Dendritic cell treated with granulocyte-macrophage colony-stimulating factor and Interleukin-4, amounts not matched to agents 40 ng/mL and 50 ng/mL, for 4 days (primary cell): ENCODE results near the gene LBR.
"Not testable (repeated sequence)": the region's sequence is repeated elsewhere in the genome, so short reads cannot be mapped to it uniquely, and the experiment has no call there.

Experiments used
- H3K27ac Mint-ChIP-seq: one replicate; pipeline ENCODE4 v1.8.0; 2022; ENCODE audit warnings: mild to moderate bottlenecking, mixed read lengths
- H3K27me3 Mint-ChIP-seq: one replicate; pipeline ENCODE4 v1.8.0; 2022; ENCODE audit warnings: mild to moderate bottlenecking, mixed read lengths
- H3K36me3 Mint-ChIP-seq: one replicate; pipeline ENCODE4 v1.8.0; 2022; ENCODE audit warnings: low read depth, mixed read lengths
- H3K4me1 Mint-ChIP-seq: one replicate; pipeline ENCODE4 v1.8.0; 2022; ENCODE audit warnings: low read depth, mixed read lengths
- H3K4me3 Mint-ChIP-seq: one replicate; pipeline ENCODE4 v1.8.0; 2022; ENCODE audit warnings: mild to moderate bottlenecking, moderate library complexity, mixed read lengths
- H3K9me3 Mint-ChIP-seq: one replicate; pipeline ENCODE4 v1.8.0; 2022; ENCODE audit warnings: mixed read lengths
- intact Hi-C: fragments of 100-400 bp; cut with micrococcal nuclease; formaldehyde crosslinking; loops from one replicate; pipeline ENCODE4 v1.15.0; 2022

LBR gene

GRCh38 chr1:225427235-225428067 lies at the start of gene LBR:
TSS of gene LBR (minus strand) at chr1:225428038. CDS start at chr1:225424075, 3,963 bp downstream.
- H3K4me1 Mint-ChIP-seq = peaks cover 43% of the 10 kb centered on the region

GRCh38 chr1:225477296-225477911 lies 49.6 kb upstream of the LBR start:
- no peak overlapping the region for H3K4me3 Mint-ChIP-seq
- intact Hi-C loops = no loop called here
- peak overlapping the region; percentile 21 for H3K27ac Mint-ChIP-seq
- H3K9me3 Mint-ChIP-seq = peaks cover 8% of the 10 kb centered on the region
- peaks cover 10% of the 10 kb centered on the region for H3K27me3 Mint-ChIP-seq
- no peaks in the 10 kb centered on the region for H3K36me3 Mint-ChIP-seq
- peaks cover 32% of the 10 kb centered on the region for H3K4me1 Mint-ChIP-seq

More at GRCh38 chr1:225427235-225428067, at the start of gene LBR:
- Mint-ChIP-seq H3K36me3 (peaks cover 13% of the 10 kb centered on the region), H3K27ac (peak within 1 kb of the TSS; percentile 78), H3K4me3 (peak within 1 kb of the TSS; percentile 84), H3K27me3 (no peaks in the 10 kb centered on the region), H3K9me3 (no peaks in the 10 kb centered on the region)
- intact Hi-C loops = loop anchor here (1.0 to 2.0 kb wide), 2 partner anchors 18 to 39 kb away; no protein-coding TSS in a partner anchor

- intact Hi-C loops = no loop called here
- H3K9me3 Mint-ChIP-seq = peaks cover 8% of the 10 kb centered on the region
- peaks cover 9% of the 10 kb centered on the region for H3K27me3 Mint-ChIP-seq
- peaks cover 32% of the 10 kb centered on the region for H3K4me1 Mint-ChIP-seq
- no peaks in the 10 kb centered on the region for H3K36me3 Mint-ChIP-seq
- no peak overlapping the region for H3K4me3 Mint-ChIP-seq
- no peak overlapping the region for H3K27ac Mint-ChIP-seq
Observed at GRCh38 chr1:225476538-225476988, 48.7 kb upstream of the LBR start.

- intact Hi-C loops = no loop called here
- Mint-ChIP-seq H3K4me1 (peaks cover 32% of the 10 kb centered on the region), H3K9me3 (peaks cover 8% of the 10 kb centered on the region), H3K27ac (no peak overlapping the region), H3K36me3 (no peaks in the 10 kb centered on the region), H3K27me3 (peaks cover 9% of the 10 kb centered on the region), H3K4me3 (no peak overlapping the region)
Observed at GRCh38 chr1:225476100-225476511, 48.3 kb upstream of the LBR start.

GRCh38 chr1:225474986-225475820 lies 47.4 kb upstream of the LBR start:
- peaks cover 8% of the 10 kb centered on the region for H3K9me3 Mint-ChIP-seq
- H3K27ac Mint-ChIP-seq = peak overlapping the region; percentile 65
- no peaks in the 10 kb centered on the region for H3K36me3 Mint-ChIP-seq
- intact Hi-C loops = loop anchor here (1.0 kb wide), 3 partner anchors 297 to 501 kb away; no protein-coding TSS in a partner anchor
- peaks cover 26% of the 10 kb centered on the region for H3K4me1 Mint-ChIP-seq
- peaks cover 9% of the 10 kb centered on the region for H3K27me3 Mint-ChIP-seq
- H3K4me3 Mint-ChIP-seq = no peak overlapping the region

GRCh38 chr1:225474439-225474985 lies 46.7 kb upstream of the LBR start:
- H3K27me3 Mint-ChIP-seq = peaks cover 9% of the 10 kb centered on the region
- H3K27ac Mint-ChIP-seq = peak overlapping the region; percentile 65
- H3K4me3 Mint-ChIP-seq = no peak overlapping the region
- no peaks in the 10 kb centered on the region for H3K36me3 Mint-ChIP-seq
- H3K9me3 Mint-ChIP-seq = peaks cover 8% of the 10 kb centered on the region
- peaks cover 26% of the 10 kb centered on the region for H3K4me1 Mint-ChIP-seq
- intact Hi-C loops = no loop called here

- H3K27me3 Mint-ChIP-seq, H3K36me3 Mint-ChIP-seq, H3K4me3 Mint-ChIP-seq, H3K9me3 Mint-ChIP-seq, intact Hi-C loops: not testable (repeated sequence)
- peaks cover 27% of the 10 kb centered on the region for H3K4me1 Mint-ChIP-seq
- H3K27ac Mint-ChIP-seq = peak overlapping the region; percentile 65
Observed at GRCh38 chr1:225473676-225474438, 46.0 kb upstream of the LBR start.

- peaks cover 32% of the 10 kb centered on the region for H3K4me1 Mint-ChIP-seq
Observed at GRCh38 chr1:225473266-225473665, 45.4 kb upstream of the LBR start.

GRCh38 chr1:225471453-225472301 lies 43.8 kb upstream of the LBR start:
- peaks cover 41% of the 10 kb centered on the region for H3K4me1 Mint-ChIP-seq
- H3K36me3 Mint-ChIP-seq = no peaks in the 10 kb centered on the region

More at GRCh38 chr1:225473266-225473665, 45.4 kb upstream of the LBR start:
- peak overlapping the region; percentile 40 for H3K27ac Mint-ChIP-seq
- H3K27me3 Mint-ChIP-seq, intact Hi-C loops, H3K4me3 Mint-ChIP-seq, H3K9me3 Mint-ChIP-seq, H3K36me3 Mint-ChIP-seq: not testable (repeated sequence)

GRCh38 chr1:225471109-225471452 lies 43.2 kb upstream of the LBR start:
- H3K4me1 Mint-ChIP-seq = peaks cover 47% of the 10 kb centered on the region
- no peaks in the 10 kb centered on the region for H3K36me3 Mint-ChIP-seq
- intact Hi-C loops = no loop called here
- no peak overlapping the region for H3K4me3 Mint-ChIP-seq
- peaks cover 2% of the 10 kb centered on the region for H3K27me3 Mint-ChIP-seq
- H3K9me3 Mint-ChIP-seq = peaks cover 8% of the 10 kb centered on the region
- H3K27ac Mint-ChIP-seq = no peak overlapping the region

More at GRCh38 chr1:225471453-225472301, 43.8 kb upstream of the LBR start:
- Mint-ChIP-seq H3K27me3 (peaks cover 2% of the 10 kb centered on the region), H3K27ac (peak overlapping the region; percentile 39), H3K9me3 (peaks cover 8% of the 10 kb centered on the region), H3K4me3 (no peak overlapping the region)
- intact Hi-C loops = no loop called here

- peaks cover 54% of the 10 kb centered on the region for H3K4me1 Mint-ChIP-seq
- H3K27me3 Mint-ChIP-seq = peaks cover 2% of the 10 kb centered on the region
- H3K36me3 Mint-ChIP-seq = no peaks in the 10 kb centered on the region
- intact Hi-C loops = no loop called here
- no peak overlapping the region for H3K4me3 Mint-ChIP-seq
- H3K27ac Mint-ChIP-seq = no peak overlapping the region
- peaks cover 8% of the 10 kb centered on the region for H3K9me3 Mint-ChIP-seq
Observed at GRCh38 chr1:225470211-225471108, 42.6 kb upstream of the LBR start.
